ENCODE measurements around the gene ABCC6.

- TF ChIP-seq, protein P1, sequence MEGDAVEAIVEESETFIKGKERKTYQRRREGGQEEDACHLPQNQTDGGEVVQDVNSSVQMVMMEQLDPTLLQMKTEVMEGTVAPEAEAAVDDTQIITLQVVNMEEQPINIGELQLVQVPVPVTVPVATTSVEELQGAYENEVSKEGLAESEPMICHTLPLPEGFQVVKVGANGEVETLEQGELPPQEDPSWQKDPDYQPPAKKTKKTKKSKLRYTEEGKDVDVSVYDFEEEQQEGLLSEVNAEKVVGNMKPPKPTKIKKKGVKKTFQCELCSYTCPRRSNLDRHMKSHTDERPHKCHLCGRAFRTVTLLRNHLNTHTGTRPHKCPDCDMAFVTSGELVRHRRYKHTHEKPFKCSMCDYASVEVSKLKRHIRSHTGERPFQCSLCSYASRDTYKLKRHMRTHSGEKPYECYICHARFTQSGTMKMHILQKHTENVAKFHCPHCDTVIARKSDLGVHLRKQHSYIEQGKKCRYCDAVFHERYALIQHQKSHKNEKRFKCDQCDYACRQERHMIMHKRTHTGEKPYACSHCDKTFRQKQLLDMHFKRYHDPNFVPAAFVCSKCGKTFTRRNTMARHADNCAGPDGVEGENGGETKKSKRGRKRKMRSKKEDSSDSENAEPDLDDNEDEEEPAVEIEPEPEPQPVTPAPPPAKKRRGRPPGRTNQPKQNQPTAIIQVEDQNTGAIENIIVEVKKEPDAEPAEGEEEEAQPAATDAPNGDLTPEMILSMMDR (IDR thresholded peaks at IDR 0.05; ENCODE audit: low read depth, low read length): no peak
- no peak for TF ChIP-seq POLR2A (IDR thresholded peaks at IDR 0.05; ENCODE audit: extremely low read depth, insufficient read length)
- no peak for TF ChIP-seq MYC (IDR thresholded peaks at IDR 0.05; ENCODE audit: low read depth, low read length)
Observed at GRCh38 chr16:16168431-16168830, 54.9 kb downstream of the ABCC6 start.

Data from NB4 (cell line).